Duodenal mucosa (tissue), 2 donors: ENCODE data around the gene MET.

Experiments
- H3K27ac ChIP-seq: one replicate; pipeline ENCODE4 v1.7.0; 2013; ENCODE audit warnings: low read depth, low read length
- H3K27me3 ChIP-seq, 2 donors: one replicate each; pipeline ENCODE4 v1.7.0; 2013; ENCODE audit warnings: low read length in 2 of 2, control low read depth in 1 of 2; ENCODE audit not compliant: insufficient read depth in 2 of 2, control insufficient read depth in 1 of 2
- H3K36me3 ChIP-seq, 2 donors: one replicate each; pipeline ENCODE4 v1.7.0; 2013; ENCODE audit warnings: low read length in 2 of 2, control low read depth in 1 of 2; ENCODE audit not compliant: insufficient read depth in 2 of 2, control insufficient read depth in 1 of 2
- H3K4me1 ChIP-seq, 2 donors: one replicate each; pipeline ENCODE4 v1.7.0; 2013; ENCODE audit warnings: low read length in 2 of 2, control low read depth in 1 of 2; ENCODE audit not compliant: insufficient read depth in 2 of 2, control insufficient read depth in 1 of 2
- H3K4me3 ChIP-seq, 2 donors: one replicate each; pipeline ENCODE4 v1.7.0; 2013; ENCODE audit warnings: low read length in 2 of 2, low read depth in 1 of 2
- H3K9ac ChIP-seq, 2 donors: one replicate each; pipeline ENCODE4 v1.7.0; 2013; ENCODE audit warnings: low read length in 2 of 2, low read depth in 1 of 2
- H3K9me3 ChIP-seq, 2 donors: one replicate each; pipeline ENCODE4 v1.7.0; 2013; ENCODE audit warnings: low read length in 2 of 2, control low read depth in 1 of 2; ENCODE audit not compliant: control insufficient read depth in 1 of 2

Gene MET

DNA sequence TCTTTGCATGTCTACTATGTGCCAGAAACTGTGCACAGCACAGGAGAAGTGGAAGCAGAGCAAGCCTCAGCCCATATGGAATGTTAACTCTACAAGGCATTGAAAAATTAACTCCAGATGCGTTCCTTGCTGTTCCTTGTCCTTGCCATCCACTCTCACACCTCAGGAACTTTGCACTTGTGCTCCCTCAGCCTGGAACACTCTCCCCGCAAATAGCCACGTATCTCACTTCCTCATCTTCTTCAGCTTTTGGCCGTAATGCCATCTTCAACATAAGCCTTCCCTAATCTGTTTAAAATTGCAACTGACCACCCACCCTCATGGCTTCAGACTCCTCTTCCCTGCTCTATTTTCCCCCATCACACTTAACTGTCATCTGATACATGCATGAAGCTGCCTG is 107.2 kb downstream of the MET start:
- H3K9ac ChIP-seq, result peak overlapping the region in 1 of 2 donors; percentile 6
- H3K4me1 ChIP-seq, result peaks cover 41 to 60% of the 10 kb centered on the region in 2 donors
- H3K27ac ChIP-seq, result no peak overlapping the region
- no peaks in the 10 kb centered on the region for H3K9me3 ChIP-seq
- no peaks in the 10 kb centered on the region for H3K27me3 ChIP-seq
- H3K4me3 ChIP-seq, result no peak overlapping the region
- H3K36me3 ChIP-seq, result no peaks in the 10 kb centered on the region

DNA sequence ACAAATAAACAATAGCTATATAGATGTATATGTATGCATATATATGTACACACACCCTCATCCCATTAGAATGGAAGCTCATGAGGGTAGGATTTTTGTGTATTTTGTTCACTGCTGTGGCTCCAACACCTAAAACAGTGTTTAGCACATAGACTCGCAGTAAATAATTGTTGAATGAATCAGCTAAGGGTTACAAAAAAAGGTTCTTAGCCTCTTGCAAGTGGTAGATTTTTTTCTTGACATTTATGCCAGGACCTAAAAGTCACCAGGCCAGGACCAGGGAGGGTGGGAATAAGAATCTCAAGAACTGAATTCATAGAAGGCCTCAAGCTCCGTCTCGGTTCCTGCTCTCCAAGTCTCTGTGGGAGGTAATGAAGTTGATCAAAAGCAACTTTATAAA is 107.9 kb downstream of the MET start:
- Histone ChIP-seq H3K27me3 (no peaks in the 10 kb centered on the region), H3K4me1 (peaks cover 46 to 59% of the 10 kb centered on the region in 2 donors), H3K36me3 (no peaks in the 10 kb centered on the region), H3K9me3 (no peaks in the 10 kb centered on the region), H3K4me3 (no peak overlapping the region), H3K9ac (no peak overlapping the region), H3K27ac (no peak overlapping the region)

DNA sequence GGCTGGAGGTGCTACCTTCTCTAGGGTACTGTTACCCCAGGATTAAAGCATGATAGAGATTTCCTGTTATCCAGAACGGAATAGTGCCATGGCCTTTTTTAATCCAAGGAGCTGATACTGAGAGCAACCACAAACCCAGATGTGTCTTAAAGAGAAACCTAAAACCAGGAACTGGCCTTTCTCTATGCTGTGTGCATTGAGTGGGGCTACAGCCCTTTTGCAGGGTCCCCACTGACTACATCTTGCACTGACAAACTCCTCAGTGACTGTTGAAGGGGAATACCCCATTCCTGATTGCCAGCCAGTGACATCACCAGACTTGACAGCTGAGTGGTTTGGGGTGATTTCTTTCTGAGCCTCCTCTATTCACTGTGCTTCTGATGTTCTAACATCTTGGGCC is 108.5 kb downstream of the MET start:
- Histone ChIP-seq H3K4me3 (no peak overlapping the region), H3K36me3 (no peaks in the 10 kb centered on the region), H3K27me3 (no peaks in the 10 kb centered on the region), H3K9me3 (no peaks in the 10 kb centered on the region), H3K4me1 (peaks cover 46 to 57% of the 10 kb centered on the region in 2 donors), H3K9ac (peak overlapping the region in 1 of 2 donors; percentile 9), H3K27ac (no peak overlapping the region)

DNA sequence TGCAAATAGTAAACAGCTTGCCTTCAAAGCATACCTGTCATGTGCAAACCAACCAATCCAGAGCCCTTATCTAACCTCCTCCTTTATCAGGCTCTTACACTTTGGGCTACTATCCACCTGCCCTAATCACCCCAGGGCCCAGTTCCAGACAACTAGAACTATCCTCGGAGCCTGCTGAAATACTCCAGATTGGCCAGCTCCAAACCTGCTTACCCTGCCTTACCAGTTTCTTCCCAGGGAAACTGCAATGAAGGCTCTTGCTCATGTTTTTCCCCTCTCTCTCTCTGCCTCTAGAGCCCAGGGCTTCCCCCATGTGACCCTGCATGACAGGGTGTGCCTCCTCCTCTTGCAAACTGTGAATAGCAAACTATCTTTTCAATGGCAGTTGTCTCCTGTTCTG is 109.0 kb downstream of the MET start:
- Histone ChIP-seq H3K9ac (no peak overlapping the region), H3K36me3 (no peaks in the 10 kb centered on the region), H3K27me3 (no peaks in the 10 kb centered on the region), H3K9me3 (no peaks in the 10 kb centered on the region), H3K4me3 (no peak overlapping the region), H3K4me1 (peaks cover 46 to 55% of the 10 kb centered on the region in 2 donors), H3K27ac (no peak overlapping the region)

DNA sequence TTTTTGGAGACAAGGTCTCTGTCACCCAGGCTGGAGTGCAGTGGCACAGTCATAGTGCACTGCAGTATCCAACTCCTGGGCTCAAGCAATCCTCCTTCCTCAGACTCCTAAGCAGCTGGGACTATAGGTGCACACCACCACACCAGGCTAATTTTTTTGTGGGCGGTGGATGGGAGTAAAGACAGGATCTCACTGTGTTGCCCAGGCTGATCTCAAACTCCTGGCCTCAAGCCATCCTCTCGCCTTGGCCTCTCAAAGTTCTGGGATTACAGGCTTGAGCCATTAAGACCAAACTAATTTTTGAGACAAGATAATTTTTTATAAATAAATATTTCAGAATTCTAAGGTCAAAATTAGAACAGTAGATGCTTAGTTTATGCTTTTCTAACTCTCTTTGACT is 109.6 kb downstream of the MET start:
- H3K4me1 ChIP-seq, result peaks cover 46 to 53% of the 10 kb centered on the region in 2 donors
- no peak overlapping the region for H3K9ac ChIP-seq
- H3K27me3 ChIP-seq, result no peaks in the 10 kb centered on the region
- no peaks in the 10 kb centered on the region for H3K36me3 ChIP-seq
- no peaks in the 10 kb centered on the region for H3K9me3 ChIP-seq
- no peak overlapping the region for H3K4me3 ChIP-seq
- no peak overlapping the region for H3K27ac ChIP-seq

DNA sequence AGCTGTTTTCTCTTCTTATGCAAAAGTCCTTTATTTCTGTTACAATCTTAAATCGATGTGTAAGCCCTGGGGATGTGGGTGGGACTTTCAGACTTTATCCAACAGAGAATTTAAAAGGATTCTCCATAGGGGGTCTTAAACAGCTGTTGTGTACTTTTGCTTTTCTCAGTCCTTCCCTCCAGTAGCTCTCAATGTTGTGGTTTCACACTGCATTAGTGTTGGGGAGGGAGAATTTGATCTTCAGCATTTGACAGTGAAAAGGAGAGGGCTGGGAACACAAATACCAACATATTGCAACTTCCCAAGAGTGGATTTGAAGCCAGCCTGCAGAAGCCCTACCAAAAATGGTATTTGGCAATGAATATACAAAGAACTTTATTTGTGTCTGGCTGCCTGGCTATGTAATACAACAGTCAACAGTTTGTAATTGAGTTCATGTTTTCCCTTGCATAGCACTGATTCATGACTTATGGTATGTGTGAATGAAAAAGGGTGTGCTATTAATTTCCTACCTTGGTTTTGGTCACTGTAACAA is 110.2 kb downstream of the MET start:
- Histone ChIP-seq H3K27ac (no peak overlapping the region), H3K4me3 (no peak overlapping the region), H3K9me3 (no peaks in the 10 kb centered on the region), H3K4me1 (peaks cover 42 to 56% of the 10 kb centered on the region in 2 donors), H3K36me3 (no peaks in the 10 kb centered on the region), H3K27me3 (no peaks in the 10 kb centered on the region), H3K9ac (no peak overlapping the region)

DNA sequence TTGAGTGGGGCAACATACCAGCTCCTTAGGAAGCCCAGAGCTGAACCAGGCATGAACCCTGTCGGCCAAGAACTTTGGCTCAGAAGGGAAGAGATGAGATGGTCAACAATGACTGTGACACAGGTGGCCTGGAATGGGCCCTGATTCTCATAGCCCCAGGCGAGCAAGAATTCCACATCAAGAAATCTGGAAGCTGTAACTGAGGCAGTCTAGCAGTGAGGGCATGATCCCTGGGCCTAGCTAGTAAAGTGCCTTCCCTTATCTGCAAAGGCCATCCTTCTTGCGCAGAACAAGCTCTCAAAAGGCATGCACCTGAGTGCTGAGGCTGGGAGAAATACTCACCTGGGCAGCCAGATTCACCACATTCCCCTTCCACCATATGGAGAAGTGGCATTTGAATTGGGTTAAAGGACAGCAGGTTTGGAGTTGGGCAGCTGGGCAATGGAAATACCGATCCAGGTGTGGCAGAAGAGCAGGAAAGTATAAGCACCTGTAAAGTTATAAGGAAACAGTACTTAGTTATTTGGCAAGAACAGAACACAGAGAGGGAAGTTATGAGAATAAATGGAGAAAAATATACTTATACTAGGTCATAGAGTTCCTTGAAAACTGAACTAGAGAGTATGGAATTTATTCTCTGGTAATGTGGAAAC is 111.8 kb downstream of the MET start:
- H3K4me1 ChIP-seq, result peaks cover 27 to 42% of the 10 kb centered on the region in 2 donors
- no peaks in the 10 kb centered on the region for H3K36me3 ChIP-seq
- no peak overlapping the region for H3K4me3 ChIP-seq
- H3K9ac ChIP-seq, result no peak overlapping the region
- no peaks in the 10 kb centered on the region for H3K27me3 ChIP-seq
- no peak overlapping the region for H3K27ac ChIP-seq
- H3K9me3 ChIP-seq, result no peaks in the 10 kb centered on the region

DNA sequence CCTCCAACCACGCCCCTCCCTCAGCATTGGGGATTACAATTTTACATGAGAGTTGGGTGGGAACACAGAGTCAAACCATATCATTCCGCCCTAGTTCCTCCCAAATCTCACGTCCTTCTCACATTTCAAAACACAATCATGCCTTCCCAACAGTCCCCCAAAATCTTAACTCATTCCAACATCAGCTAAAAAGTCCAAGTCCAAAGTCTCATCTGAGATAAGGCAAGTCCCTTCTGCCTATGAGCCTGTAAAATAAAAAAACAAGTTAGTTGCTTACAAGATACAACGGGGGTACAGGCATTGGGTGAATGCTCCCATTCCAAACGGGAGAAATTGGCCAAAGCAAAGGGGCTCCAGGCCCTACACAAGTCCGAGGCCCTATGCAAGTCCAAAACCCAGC is 112.7 kb downstream of the MET start:
- Histone ChIP-seq H3K27ac (no peak overlapping the region), H3K36me3 (no peaks in the 10 kb centered on the region), H3K9ac (no peak overlapping the region), H3K27me3 (no peaks in the 10 kb centered on the region), H3K4me3 (no peak overlapping the region), H3K4me1 (peaks cover 19 to 33% of the 10 kb centered on the region in 2 donors), H3K9me3 (no peaks in the 10 kb centered on the region)

DNA sequence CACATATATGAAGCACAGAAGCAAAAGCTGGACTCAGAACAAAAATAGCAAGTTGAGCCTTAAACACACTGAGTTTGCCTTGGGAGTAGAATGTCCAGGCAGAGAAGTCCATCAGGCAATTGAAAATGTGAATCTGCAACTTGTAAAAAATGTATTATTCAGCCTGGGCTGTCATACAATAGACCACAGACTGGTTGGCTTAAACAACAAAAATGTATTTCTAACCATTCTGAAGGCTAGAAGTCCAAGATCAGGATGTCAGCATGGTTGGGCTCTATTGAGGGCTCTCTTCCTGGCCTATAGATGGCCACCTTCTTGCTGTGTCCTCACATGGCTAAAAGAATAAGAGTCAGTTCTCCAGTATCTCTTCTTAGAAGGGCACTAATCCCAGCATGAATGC is 113.8 kb downstream of the MET start:
- no peaks in the 10 kb centered on the region for H3K36me3 ChIP-seq
- H3K4me1 ChIP-seq, result peaks cover 8 to 21% of the 10 kb centered on the region in 2 donors
- H3K27ac ChIP-seq, result no peak overlapping the region
- no peak overlapping the region for H3K4me3 ChIP-seq
- no peaks in the 10 kb centered on the region for H3K9me3 ChIP-seq
- H3K27me3 ChIP-seq, result no peaks in the 10 kb centered on the region
- H3K9ac ChIP-seq, result no peak overlapping the region

DNA sequence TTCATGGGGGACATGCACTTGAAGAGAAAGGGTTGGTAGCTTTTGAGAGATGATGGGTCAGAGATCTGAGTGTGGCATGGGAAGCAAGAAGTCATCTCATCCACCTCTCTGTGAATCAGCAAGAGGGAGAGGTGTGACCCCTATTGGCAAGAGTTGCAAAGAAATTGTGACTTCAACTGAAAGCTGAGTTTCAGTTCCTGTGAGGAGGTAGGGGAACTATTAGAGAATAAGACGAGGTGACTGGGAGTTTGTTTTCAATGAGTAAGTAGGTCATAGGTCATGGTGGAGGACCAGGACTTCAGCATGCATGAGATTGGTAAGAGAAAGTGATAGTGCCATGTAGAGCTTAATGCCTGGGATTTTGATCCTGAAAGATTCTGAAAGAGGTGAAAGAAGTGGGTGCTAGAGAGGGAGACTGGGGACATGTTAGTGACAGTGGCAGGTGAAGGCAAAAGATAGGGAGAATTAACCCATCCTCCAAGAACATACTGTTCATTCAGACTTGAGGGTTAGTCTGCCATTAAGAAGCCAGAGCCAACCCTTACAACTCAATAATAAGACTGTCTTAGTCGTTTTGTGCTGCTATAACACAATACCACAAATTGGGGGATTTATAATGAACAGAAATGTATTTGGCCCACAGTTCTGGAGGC is 114.9 kb downstream of the MET start:
- Histone ChIP-seq H3K27me3 (no peaks in the 10 kb centered on the region), H3K27ac (no peak overlapping the region), H3K9ac (no peak overlapping the region)

More for the DNA sequence above, 114.9 kb downstream of the MET start:
- no peaks in the 10 kb centered on the region for H3K9me3 ChIP-seq
- H3K36me3 ChIP-seq, result no peaks in the 10 kb centered on the region
- no peak overlapping the region for H3K4me3 ChIP-seq
- peaks cover 5 to 20% of the 10 kb centered on the region in 2 donors for H3K4me1 ChIP-seq
